GM18517 (cell line): ENCODE measurements around the gene MSLN.
"Not testable (repeated sequence)": the region's sequence is repeated elsewhere in the genome, so short reads cannot be mapped to it uniquely, and the experiment has no call there.

Experiments used
- ATAC-seq: cut with Tn5 transposase; IDR thresholded peaks from one replicate; pipeline ENCODE4 v1.9.1; 2021; ENCODE audit warnings: mild to moderate bottlenecking, moderate library complexity; ENCODE audit not compliant: unreplicated experiment

Gene MSLN

GRCh38 chr16:760545-761343, at the start of gene MSLN:
Gene MSLN (plus strand): TSS chr16:760734. CDS start chr16:762681, 1,947 bp downstream.
- no peak for ATAC-seq

- ATAC-seq: no peak
These were observed 49.5 kb upstream of the MSLN start for GRCh38 chr16:711084-711483.

- ATAC-seq: no peak
These were observed 48.8 kb upstream of the MSLN start for GRCh38 chr16:711548-712320.

GRCh38 chr16:712740-713250, 47.7 kb upstream of the MSLN start:
- not testable (repeated sequence) for ATAC-seq

GRCh38 chr16:714079-714478, 46.5 kb upstream of the MSLN start:
- ATAC-seq: no peak

- ATAC-seq: no peak
These were observed 45.7 kb upstream of the MSLN start, which contains the start of gene METRN for GRCh38 chr16:714558-715476. Gene METRN (plus strand): TSS chr16:715118. CDS start chr16:715290, 172 bp downstream.

GRCh38 chr16:715477-716199, 44.9 kb upstream of the MSLN start:
- ATAC-seq: no peak

- no peak for ATAC-seq
These were observed 44.4 kb upstream of the MSLN start for GRCh38 chr16:716200-716568.

- ATAC-seq: no peak
These were observed 43.7 kb upstream of the MSLN start for GRCh38 chr16:716768-717325.

- no peak for ATAC-seq
These were observed 42.9 kb upstream of the MSLN start for GRCh38 chr16:717450-718245.

- no peak for ATAC-seq
These were observed 42.1 kb upstream of the MSLN start for GRCh38 chr16:718389-718788.

GRCh38 chr16:718922-719321, 41.6 kb upstream of the MSLN start:
- no peak for ATAC-seq

- ATAC-seq: peak; percentile 22
These were observed 40.6 kb upstream of the MSLN start for GRCh38 chr16:719815-720446.

- peak; percentile 10 for ATAC-seq
These were observed 40.0 kb upstream of the MSLN start for GRCh38 chr16:720447-720989.

GRCh38 chr16:720990-721764, 39.4 kb upstream of the MSLN start, which contains the start of gene ANTKMT:
Gene ANTKMT (plus strand): TSS chr16:721146. CDS start chr16:721275, 129 bp downstream.
- ATAC-seq: peak; percentile 67

GRCh38 chr16:721765-722540, 38.6 kb upstream of the MSLN start:
- ATAC-seq: no peak
